GM06990 (cell line): ENCODE results near the gene LIN7B.

Experiments
- DNase-seq: peaks from one replicate; pipeline ENCODE4 v3.0.0-alpha.2; 2011; ENCODE audit not compliant: insufficient read length; ENCODE audit errors: extremely low read depth
- H3K27me3 ChIP-seq: replicated peaks from 2 replicates; pipeline ENCODE4 v1.6.0; 2011; ENCODE audit warnings: low read length; ENCODE audit not compliant: control insufficient read depth, insufficient read depth
- H3K36me3 ChIP-seq: 2 replicates; pipeline ENCODE4 v1.5.1; 2011; ENCODE audit warnings: low read length; ENCODE audit not compliant: control insufficient read depth, insufficient read depth
- H3K4me3 ChIP-seq: replicated peaks from 2 replicates; pipeline ENCODE4 v1.5.1; 2011; ENCODE audit warnings: low read depth, mild to moderate bottlenecking, control low read depth, low read length
- TF ChIP-seq, protein P1 (sequence below): IDR thresholded peaks from 2 replicates; pipeline ENCODE4 v1.5.1; 2011; ENCODE audit warnings: low read length, control low read depth, mild to moderate bottlenecking, inconsistent platforms; ENCODE audit not compliant: insufficient read depth, poor library complexity, severe bottlenecking

LIN7B gene

DNA sequence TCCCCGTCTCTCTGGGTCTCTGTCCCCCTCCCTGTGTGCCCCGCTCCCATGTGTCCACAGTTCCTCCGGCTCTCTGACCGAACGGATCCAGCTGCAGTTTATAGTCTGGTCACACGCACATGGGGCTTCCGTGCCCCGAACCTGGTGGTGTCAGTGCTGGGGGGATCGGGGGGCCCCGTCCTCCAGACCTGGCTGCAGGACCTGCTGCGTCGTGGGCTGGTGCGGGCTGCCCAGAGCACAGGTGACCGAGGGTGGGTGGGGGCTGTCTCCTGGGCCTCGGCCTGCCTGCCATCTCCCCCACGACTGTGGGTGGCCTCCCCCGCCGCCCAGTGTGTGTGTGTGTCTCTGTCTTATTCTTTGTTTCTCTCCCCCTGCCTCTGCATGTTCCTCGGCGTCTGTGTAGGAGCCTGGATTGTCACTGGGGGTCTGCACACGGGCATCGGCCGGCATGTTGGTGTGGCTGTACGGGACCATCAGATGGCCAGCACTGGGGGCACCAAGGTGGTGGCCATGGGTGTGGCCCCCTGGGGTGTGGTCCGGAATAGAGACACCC is 53.8 kb downstream of the LIN7B start:
- no peak for DNase-seq
- no peak overlapping the region for H3K4me3 ChIP-seq
- H3K27me3 ChIP-seq, result peaks cover 2% of the 10 kb centered on the region; the same call in 1 of the 2 replicates
- TF ChIP-seq, protein P1, sequence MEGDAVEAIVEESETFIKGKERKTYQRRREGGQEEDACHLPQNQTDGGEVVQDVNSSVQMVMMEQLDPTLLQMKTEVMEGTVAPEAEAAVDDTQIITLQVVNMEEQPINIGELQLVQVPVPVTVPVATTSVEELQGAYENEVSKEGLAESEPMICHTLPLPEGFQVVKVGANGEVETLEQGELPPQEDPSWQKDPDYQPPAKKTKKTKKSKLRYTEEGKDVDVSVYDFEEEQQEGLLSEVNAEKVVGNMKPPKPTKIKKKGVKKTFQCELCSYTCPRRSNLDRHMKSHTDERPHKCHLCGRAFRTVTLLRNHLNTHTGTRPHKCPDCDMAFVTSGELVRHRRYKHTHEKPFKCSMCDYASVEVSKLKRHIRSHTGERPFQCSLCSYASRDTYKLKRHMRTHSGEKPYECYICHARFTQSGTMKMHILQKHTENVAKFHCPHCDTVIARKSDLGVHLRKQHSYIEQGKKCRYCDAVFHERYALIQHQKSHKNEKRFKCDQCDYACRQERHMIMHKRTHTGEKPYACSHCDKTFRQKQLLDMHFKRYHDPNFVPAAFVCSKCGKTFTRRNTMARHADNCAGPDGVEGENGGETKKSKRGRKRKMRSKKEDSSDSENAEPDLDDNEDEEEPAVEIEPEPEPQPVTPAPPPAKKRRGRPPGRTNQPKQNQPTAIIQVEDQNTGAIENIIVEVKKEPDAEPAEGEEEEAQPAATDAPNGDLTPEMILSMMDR, result no peak
- H3K36me3 ChIP-seq, result no peaks in the 10 kb centered on the region
